Hematopoietic multipotent progenitor cell treated with erythropoietin and hydrocortisone succinate and interleukin-3 and kit ligand, for 15 days (in vitro differentiated cells): ENCODE results near the gene DISP2.
A peak's percentile ranks its signal among the peaks of the same experiment; 100 is the strongest.

Experiments
- DNase-seq: peaks from one replicate; pipeline ENCODE4 v3.0.0-alpha.2; 2015; ENCODE audit warnings: low spot score

Gene DISP2

DNA sequence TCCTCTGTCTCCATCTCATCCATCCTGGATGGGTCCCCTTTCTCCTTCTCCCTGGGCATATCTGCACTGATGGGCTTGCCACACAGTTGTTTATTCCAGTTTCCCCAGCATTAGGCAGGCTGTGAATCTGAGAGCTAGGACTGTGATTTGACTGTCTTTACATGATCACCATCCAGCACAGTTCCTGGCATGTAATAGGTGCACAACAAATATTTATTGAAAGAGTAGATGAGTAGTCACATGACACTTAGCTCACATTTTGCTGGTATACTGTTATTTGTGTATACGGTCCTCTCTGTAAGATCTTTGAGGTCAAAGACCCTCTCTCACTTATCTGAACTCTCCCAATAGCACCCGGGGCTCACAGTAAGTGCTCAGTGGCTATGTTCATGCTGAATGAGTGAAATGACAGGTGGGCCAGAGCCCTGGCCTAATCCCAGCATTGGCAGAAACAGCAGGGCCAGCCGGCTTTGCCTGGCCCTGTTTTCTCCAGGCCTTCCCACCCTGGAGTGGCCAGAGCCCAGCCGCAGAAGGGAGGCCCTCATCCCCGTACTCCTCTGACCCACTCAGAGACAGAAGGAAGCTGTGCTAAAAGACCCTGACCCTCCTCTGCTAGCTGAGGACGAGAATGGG lies 66.6 kb downstream of the DISP2 start:
- no peak for DNase-seq

DNA sequence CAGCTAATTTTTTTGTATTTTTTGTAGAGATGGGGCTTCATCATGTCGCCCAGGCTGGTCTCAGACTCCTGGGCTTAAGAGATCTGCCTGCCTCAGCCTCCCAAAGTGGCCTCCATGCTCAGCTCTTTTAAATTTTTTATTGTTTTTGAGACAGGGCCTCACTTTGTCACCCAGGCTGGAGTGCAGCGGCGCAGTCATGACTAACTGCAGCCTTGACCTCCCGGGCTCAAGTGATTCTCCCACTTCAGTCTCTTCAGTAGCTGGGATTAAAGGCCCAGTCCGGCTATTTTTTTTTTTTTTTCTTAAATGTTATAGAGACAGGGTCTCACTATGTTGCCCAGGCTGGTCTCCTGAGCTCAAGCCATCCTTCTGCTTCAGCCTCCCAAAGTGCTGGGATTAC lies 67.7 kb downstream of the DISP2 start:
- no peak for DNase-seq

DNA sequence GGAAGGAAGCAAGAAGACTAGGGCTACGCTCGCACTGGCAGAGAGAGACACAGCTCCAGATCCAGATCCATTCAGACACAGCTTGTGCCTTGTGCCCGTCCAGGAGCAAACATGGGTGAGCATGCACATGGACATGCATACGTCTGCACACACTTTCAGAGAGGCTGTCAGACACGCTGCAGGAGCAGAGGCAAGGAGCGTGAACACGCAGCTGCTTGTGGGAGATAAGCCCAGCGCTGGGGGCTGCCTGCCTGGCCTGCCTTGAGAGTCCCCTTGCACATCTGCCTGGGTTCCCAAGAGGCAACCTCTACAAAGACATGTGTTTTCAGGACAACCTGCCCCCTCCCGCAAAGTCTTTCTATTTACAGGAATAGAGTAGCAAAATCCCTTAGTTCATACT lies 69.2 kb downstream of the DISP2 start:
- DNase-seq: peak; percentile 63

DNA sequence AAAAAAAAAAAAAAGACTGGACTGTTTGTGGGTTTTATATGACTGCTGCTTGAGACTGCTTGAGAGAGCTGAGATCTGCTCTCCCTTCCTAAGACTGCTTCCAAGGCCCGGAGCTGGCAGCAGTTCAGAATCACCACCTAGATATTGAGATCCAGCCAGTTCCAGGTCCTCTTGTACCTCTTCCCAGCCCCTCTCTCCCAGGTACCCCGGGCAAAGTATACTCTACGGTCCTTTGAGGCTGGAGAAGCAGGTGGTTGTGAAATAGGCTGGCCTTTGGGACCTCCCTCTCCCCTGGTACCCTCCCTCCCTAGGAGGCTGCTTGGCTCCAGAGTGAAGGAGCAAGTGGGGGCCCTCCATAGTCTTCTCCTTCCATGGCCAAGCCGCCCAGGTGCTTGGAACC lies 70.2 kb downstream of the DISP2 start:
- DNase-seq: no peak
